Right lobe of liver (tissue), 4 donors: ENCODE data around the gene PDE1C.

Source experiments
- CTCF ChIP-seq, 4 donors: fragments of 200-600 bp in 3 of 4; fragments of 450-650 bp in 1 of 4; IDR thresholded peaks; one replicate each; pipeline versions ENCODE4 v1.5.1 to v1.8.0; 2016 to 2022; ENCODE audit warnings: antibody characterized with exemption in 4 of 4, mild to moderate bottlenecking in 2 of 4
- POLR2A ChIP-seq: fragments of 450-650 bp; IDR thresholded peaks from one replicate; pipeline ENCODE4 v1.6.1; 2017; ENCODE audit warnings: antibody characterized with exemption, mild to moderate bottlenecking
- donor health status: DM: no; HTN: no; CAD: no.
- donor health status: DM: no; HTN: no; CAD: no.
- donor health status: DM: no; HTN: yes; CAD: no.

GRCh38 chr7:32088451-32088881, 18.3 kb upstream of the PDE1C start:
- TF ChIP-seq CTCF (IDR thresholded peaks at IDR 0.05): no peak
- TF ChIP-seq POLR2A: no peak
